Astrocyte of the cerebellum (primary cell): ENCODE data around the gene POSTN.

Experiments
- DNase-seq: peaks from one replicate; pipeline ENCODE4 v3.0.0-alpha.2; 2011; ENCODE audit warnings: low read depth
- H3K4me3 ChIP-seq: 2 replicates; pipeline ENCODE4 v1.5.1; 2011; ENCODE audit warnings: mild to moderate bottlenecking, low read depth, low read length, moderate library complexity
- CTCF ChIP-seq: IDR thresholded peaks from 2 replicates; pipeline ENCODE4 v1.5.1; 2012; ENCODE audit warnings: low read length, low read depth, moderate library complexity, mild to moderate bottlenecking; ENCODE audit errors: missing control alignments
- in situ Hi-C: cut with HindIII; loops from 2 replicates; pipeline ENCODE4 v1.10.0; 2017; ENCODE audit warnings: low sequenced_read_pairs

The POSTN gene

GRCh38 chr13:37534676-37535075, 63.9 kb downstream of the POSTN start:
- DNase-seq = no peak
- no peak overlapping the region for H3K4me3 ChIP-seq
- in situ Hi-C loops = no loop called here
- TF ChIP-seq CTCF = no peak

- peak; percentile 18 for DNase-seq
- in situ Hi-C loops = no loop called here
- TF ChIP-seq CTCF = no peak
- no peak overlapping the region for H3K4me3 ChIP-seq
These were observed 64.4 kb downstream of the POSTN start for GRCh38 chr13:37534181-37534580.

DNA sequence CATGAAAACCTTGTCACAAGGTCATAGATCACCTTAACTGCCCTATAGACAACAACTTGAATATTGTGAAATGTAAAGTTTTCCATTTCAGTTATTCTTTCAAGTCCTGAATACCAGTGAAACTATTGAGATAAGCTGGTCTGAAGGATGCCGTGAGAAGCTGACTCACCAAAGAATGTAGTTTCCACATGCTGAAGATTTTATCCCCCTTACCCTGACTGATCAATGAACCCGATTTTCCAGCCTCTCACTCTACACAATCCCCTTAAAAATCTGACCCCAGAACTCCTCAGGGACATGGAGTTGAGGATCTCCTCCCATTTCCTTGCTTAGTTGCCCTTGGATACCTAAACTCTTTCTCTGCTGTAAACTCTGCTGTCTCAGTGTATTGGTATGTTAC, 67.5 kb downstream of the POSTN start:
- in situ Hi-C loops = no loop called here
- TF ChIP-seq CTCF = no peak
- H3K4me3 ChIP-seq = no peak overlapping the region
- DNase-seq = no peak

DNA sequence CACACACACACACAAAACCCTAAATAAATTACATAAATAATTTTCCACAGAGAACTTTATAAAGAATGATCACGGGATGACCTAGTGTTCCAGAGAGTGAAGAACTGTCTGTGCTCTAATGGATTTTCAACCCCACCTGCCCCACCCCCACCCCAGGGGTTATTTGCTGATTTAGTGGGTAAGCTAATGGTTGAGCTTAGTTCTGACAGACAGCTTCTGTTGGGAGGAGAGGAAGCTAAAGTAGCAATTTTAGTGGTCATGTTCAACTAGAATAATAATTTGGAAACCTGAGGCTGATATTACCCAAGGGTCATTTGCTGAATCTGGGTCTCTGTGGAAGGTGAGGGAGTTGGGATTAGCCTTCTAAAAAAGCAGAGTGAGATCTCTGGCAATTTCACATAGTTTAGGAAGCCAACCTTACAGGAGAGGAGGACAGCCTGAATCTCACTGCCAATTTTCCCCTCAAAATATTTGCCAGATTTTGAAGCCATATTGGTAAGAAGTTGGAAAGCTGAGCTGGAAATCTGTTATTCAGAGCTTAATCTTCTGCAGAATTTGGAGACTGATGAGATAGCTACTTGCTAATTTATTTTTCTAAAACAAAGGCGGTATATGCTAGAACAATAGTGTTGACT, 68.7 kb downstream of the POSTN start:
- no peak overlapping the region for H3K4me3 ChIP-seq
- no peak for DNase-seq
- in situ Hi-C loops = no loop called here
- no peak for TF ChIP-seq CTCF

DNA sequence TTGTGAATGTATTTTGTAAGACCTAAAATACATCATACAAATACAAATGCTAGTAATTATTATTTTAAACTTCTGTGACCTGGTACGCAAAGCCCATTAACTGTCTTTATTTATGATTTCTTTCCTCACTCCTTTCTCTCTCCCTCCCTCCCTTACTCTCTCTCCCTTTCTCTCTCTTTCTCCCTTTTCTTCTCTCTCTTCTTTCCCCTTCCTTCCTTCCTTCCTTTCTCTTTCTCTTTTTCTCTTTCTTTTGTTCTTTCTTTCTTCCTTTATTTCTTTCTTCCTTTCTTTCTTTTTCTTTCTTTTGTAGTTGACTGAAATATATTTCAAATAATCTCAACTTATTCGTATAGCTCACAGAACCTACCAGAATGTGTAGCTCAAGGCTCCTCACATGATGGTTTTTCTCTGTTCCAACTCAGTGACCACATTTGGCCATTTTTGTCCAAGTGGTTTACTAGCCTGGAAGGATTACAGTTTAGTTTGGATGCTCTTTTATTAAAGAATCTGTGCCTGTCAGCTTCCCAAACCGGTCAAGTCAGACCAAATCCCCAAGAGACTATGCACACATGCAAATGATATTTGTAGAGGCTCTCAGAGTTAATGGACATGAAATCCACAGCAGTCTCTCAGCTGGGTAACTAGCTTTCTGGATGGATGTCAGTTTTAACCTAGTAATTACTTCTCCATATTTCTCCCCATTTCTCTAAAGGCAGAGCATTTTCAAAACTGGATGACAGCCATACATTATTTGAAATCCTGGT, 71.7 kb downstream of the POSTN start:
- in situ Hi-C loops = no loop called here

DNA sequence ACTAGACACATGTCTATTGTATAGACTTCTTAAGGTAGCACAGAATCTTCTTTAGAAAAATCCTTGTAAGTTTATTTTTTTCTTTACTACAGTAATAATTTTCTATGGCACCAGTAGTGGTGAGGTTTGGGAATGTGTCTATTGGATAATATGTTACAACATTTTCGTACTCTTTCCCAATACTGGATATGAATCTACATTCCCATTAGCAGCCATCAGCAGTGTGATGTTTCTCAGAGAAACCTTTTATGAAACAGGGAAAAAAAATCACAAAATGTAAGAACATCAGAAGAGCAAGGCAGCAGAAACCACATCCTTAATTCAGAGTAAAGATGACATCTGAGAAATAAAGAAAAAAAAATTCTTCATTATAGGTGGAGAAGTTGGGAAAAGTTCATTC, 83.3 kb downstream of the POSTN start:
- DNase-seq = no peak
- H3K4me3 ChIP-seq = no peak overlapping the region
- no peak for TF ChIP-seq CTCF
- in situ Hi-C loops = no loop called here

More for the DNA sequence above, 71.7 kb downstream of the POSTN start:
- TF ChIP-seq CTCF = no peak
- DNase-seq = peak; percentile 93
- no peak overlapping the region for H3K4me3 ChIP-seq
